Endothelial cell of umbilical vein (primary cell): ENCODE measurements around the gene PHC2. TPM values are rescaled to one million over a fixed set of nuclear protein-coding genes. Genes with fewer than 3 reads are reported as not detected.

Experiments used
- BruUV-seq: library from RNA; stranded (reverse); fragments of 400-500 nt; replicated peaks from 2 replicates; lab custom pipeline; 2021; lab: Mats Ljungman, UMichigan
- CTCF ChIA-PET: fragments of 300-600, 350-600 bp; sonication (Branson Sonifier 250); formaldehyde crosslinking; loops from one replicate; lab custom pipeline; 2021; ENCODE audit warnings: antibody characterized with exemption, inconsistent platforms; lab: Charles Lee
- POLR2A ChIA-PET: fragments of 300-600, 350-600 bp; sonication (Branson Sonifier 250); formaldehyde crosslinking; loops from one replicate; lab custom pipeline; 2021; ENCODE audit warnings: antibody characterized with exemption, inconsistent platforms; lab: Charles Lee
- DNase-seq: peaks from one replicate; pipeline ENCODE4 v3.0.0-alpha.2; 2011; ENCODE audit warnings: low read depth, low spot score
- FAIRE-seq: peaks from 2 replicates; lab custom pipeline; 2011; peaks lifted over from hg19 to GRCh38; lab: Jason Lieb, UNC
- H2AFZ ChIP-seq: 2 replicates; pipeline ENCODE4 v1.6.0; 2012; ENCODE audit warnings: low read depth, low read length, control low read depth, inconsistent platforms
- H3K27ac ChIP-seq: 2 replicates; pipeline ENCODE4 v1.5.1; 2011; ENCODE audit warnings: low read depth, mild to moderate bottlenecking, control low read depth, low read length, moderate library complexity; ENCODE audit not compliant: insufficient read depth
- H3K27me3 ChIP-seq, 2 experiments: 2 replicates each; pipeline versions ENCODE4 v1.6.0 to v1.6.1; 2011; ENCODE audit warnings: low read length in 2 of 2, mixed read lengths in 1 of 2; ENCODE audit not compliant: control insufficient read depth in 2 of 2, insufficient read depth in 2 of 2
- H3K36me3 ChIP-seq, 2 experiments: 2 replicates in 1 of 2; 3 replicates in 1 of 2; pipeline ENCODE4 v1.5.1; 2011; ENCODE audit warnings: low read length in 2 of 2, mild to moderate bottlenecking in 1 of 2, moderate library complexity in 1 of 2; ENCODE audit not compliant: control insufficient read depth in 2 of 2, insufficient read depth in 2 of 2; ENCODE audit errors: extremely low read depth in 1 of 2
- H3K4me1 ChIP-seq: 3 replicates; pipeline ENCODE4 v1.5.1; 2011; ENCODE audit warnings: mild to moderate bottlenecking, low read length; ENCODE audit not compliant: control insufficient read depth, insufficient read depth; ENCODE audit errors: extremely low read depth
- H3K4me2 ChIP-seq: 2 replicates; pipeline ENCODE4 v1.6.1; 2011; ENCODE audit warnings: low read length, control low read depth, mixed read lengths; ENCODE audit not compliant: insufficient read depth
- H3K4me3 ChIP-seq, 3 experiments: fragments of 200-600 bp in 1 of 3; sonication (generic), shearing (Covaris generic) in 1 of 3; replicated peaks in 1 of 3; 2 replicates each; pipeline ENCODE4 v1.5.1; 2011 to 2016; ENCODE audit warnings: control low read depth in 3 of 3, low read length in 3 of 3, mild to moderate bottlenecking in 2 of 3, inconsistent platforms in 1 of 3, low read depth in 1 of 3, moderate library complexity in 1 of 3; ENCODE audit not compliant: insufficient read depth in 1 of 3
- H3K79me2 ChIP-seq: 2 replicates; pipeline ENCODE4 v1.6.0; 2012; ENCODE audit warnings: low read length, inconsistent platforms; ENCODE audit not compliant: control insufficient read depth, insufficient read depth
- H3K9ac ChIP-seq: replicated peaks from 2 replicates; pipeline ENCODE3; 2011; ENCODE audit warnings: low read length, control low read depth; ENCODE audit not compliant: insufficient read depth; ENCODE audit errors: extremely low read depth
- H3K9me1 ChIP-seq: replicated peaks from 3 replicates; pipeline ENCODE4 v1.6.0; 2011; ENCODE audit warnings: mild to moderate bottlenecking, low read length; ENCODE audit not compliant: control insufficient read depth, insufficient read depth; ENCODE audit errors: extremely low read depth
- H3K9me3 ChIP-seq: replicated peaks from 2 replicates; pipeline ENCODE4 v1.5.1; 2012; ENCODE audit warnings: low read length, inconsistent platforms; ENCODE audit not compliant: control insufficient read depth, insufficient read depth
- H4K20me1 ChIP-seq: replicated peaks from 2 replicates; pipeline ENCODE3; 2011; ENCODE audit warnings: mild to moderate bottlenecking, low read length; ENCODE audit not compliant: control insufficient read depth, insufficient read depth; ENCODE audit errors: extremely low read depth
- CTCF ChIP-seq, 2 donors: IDR thresholded peaks; 1 replicate in 1 of 2; 2 replicates in 1 of 2; pipeline ENCODE4 v1.5.1; 2011; ENCODE audit warnings: low read length in 2 of 2, mild to moderate bottlenecking in 2 of 2, moderate library complexity in 2 of 2, control low read depth in 1 of 2, inconsistent platforms in 1 of 2, low read depth in 1 of 2; ENCODE audit not compliant: insufficient read depth in 1 of 2; ENCODE audit errors: extremely low read depth in 1 of 2
- EZH2 ChIP-seq: IDR thresholded peaks from 2 replicates; pipeline ENCODE4 v1.6.1; 2012; ENCODE audit warnings: borderline replicate concordance, low read depth, mild to moderate bottlenecking, moderate library complexity, low read length, inconsistent platforms; ENCODE audit not compliant: severe bottlenecking
- FOS ChIP-seq: IDR thresholded peaks from 2 replicates; pipeline ENCODE4 v1.6.1; 2011; ENCODE audit warnings: mild to moderate bottlenecking, low read length, moderate library complexity, borderline replicate concordance; ENCODE audit not compliant: insufficient read depth
- GATA2 ChIP-seq: IDR thresholded peaks from 2 replicates; pipeline ENCODE4 v1.7.0; 2011; ENCODE audit warnings: low read depth, mild to moderate bottlenecking, moderate library complexity, mixed read lengths, low read length; ENCODE audit not compliant: insufficient read length, insufficient read depth
- JUN ChIP-seq: IDR thresholded peaks from 2 replicates; pipeline ENCODE4 v1.6.1; 2011; ENCODE audit warnings: borderline replicate concordance, low read depth; ENCODE audit not compliant: insufficient read length, insufficient read depth
- MAX ChIP-seq: IDR thresholded peaks from 2 replicates; pipeline ENCODE4 v1.6.1; 2011; ENCODE audit not compliant: insufficient read depth, insufficient read length
- MYC ChIP-seq: IDR thresholded peaks from one replicate; pipeline ENCODE4 v1.6.1; 2011; ENCODE audit warnings: mild to moderate bottlenecking, low read depth, low read length
- POLR2A ChIP-seq: IDR thresholded peaks from 2 replicates; pipeline ENCODE4 v1.6.1; 2012; ENCODE audit warnings: low read depth, mild to moderate bottlenecking, control low read depth, low read length
- POLR2AphosphoS5 ChIP-seq: IDR thresholded peaks from 2 replicates; pipeline ENCODE4 v1.6.1; 2012; ENCODE audit warnings: low read depth, mild to moderate bottlenecking, control low read depth, low read length, moderate library complexity; ENCODE audit not compliant: insufficient read depth
- dilution Hi-C: fragments of 300-500 bp; cut with MboI; formaldehyde crosslinking; loops from one replicate; pipeline ENCODE4 v1.15.0; 2019; ENCODE audit warnings: low sequenced_read_pairs; ENCODE audit not compliant: extremely low pct_ligation_motif_present
- intact Hi-C: fragments of 100-400 bp; cut with micrococcal nuclease; formaldehyde crosslinking; loops from one replicate; pipeline ENCODE4 v1.10.0; 2022
- polyA plus RNA-seq, 4 experiments: library from polyadenylated mRNA; depleted of rRNA in 3 of 4; stranded (reverse) in 3 of 4; unstranded in 1 of 4; fragments of >200 nt; gene quantifications; 2 replicates each; pipeline versions ENCODE4 v1.2.1 to v1.2.3, GENCODE V29; 2011 to 2012; ENCODE audit warnings: missing spikeins in 1 of 4
- total RNA-seq: library from RNA; stranded (reverse); gene quantifications from 2 replicates; pipeline ENCODE4 v1.2.3, GENCODE V29; 2021

PHC2 gene
- total and polyA plus RNA-seq, 2 donors (not counting 3 experiments of a cell fraction or from before 2014, with no cell fraction given), result 65.6 to 79.0 TPM

- FAIRE-seq, result no peak
- POLR2A ChIA-PET, result no interaction called here
- intact Hi-C loops, result no loop called here
Measured at GRCh38 chr1:33380811-33381210, 50.1 kb downstream of the PHC2 start.

GRCh38 chr1:33379631-33380354, 51.1 kb downstream of the PHC2 start:
- ChIA-PET CTCF (interaction anchor here (1.0 to 1.6 kb wide), 3 partner anchors 28 to 85 kb away, joined by 3 to 4 read pairs (median 3); no protein-coding TSS in a partner anchor), POLR2A (no interaction called here)
- FAIRE-seq (no peak), DNase-seq (no peak)
- Histone ChIP-seq H3K4me3 (no peak overlapping the region), H4K20me1 (no peaks in the 10 kb centered on the region), H3K79me2 (no peaks in the 10 kb centered on the region), H3K36me3 (no peaks in the 10 kb centered on the region), H3K9me3 (no peaks in the 10 kb centered on the region), H2AFZ (no peak overlapping the region), H3K27ac (no peak overlapping the region), H3K9ac (no peak overlapping the region), H3K27me3 (no peaks in the 10 kb centered on the region), H3K4me2 (no peak overlapping the region), H3K4me1 (no peaks in the 10 kb centered on the region), H3K9me1 (no peaks in the 10 kb centered on the region)
- BruUV-seq, result no TSS peak
- dilution Hi-C loops, result no loop called here
- intact Hi-C loops, result no loop called here
- no peak for TF ChIP-seq CTCF (IDR thresholded peaks at IDR 0.05; ENCODE audit: extremely low read depth in 1 of 2, insufficient read depth in 1 of 2, low read depth in 1 of 2, low read length in 2 of 2)
- no peak for TF ChIP-seq POLR2A
- no peak for TF ChIP-seq FOS
- no peak for TF ChIP-seq JUN
- TF ChIP-seq MYC, result no peak
- TF ChIP-seq MAX, result no peak
- TF ChIP-seq GATA2, result no peak
- no peak for TF ChIP-seq EZH2
- TF ChIP-seq POLR2AphosphoS5, result no peak

More at GRCh38 chr1:33380811-33381210, 50.1 kb downstream of the PHC2 start:
- Histone ChIP-seq H3K36me3 (no peaks in the 10 kb centered on the region), H3K9me3 (no peaks in the 10 kb centered on the region), H4K20me1 (no peaks in the 10 kb centered on the region), H3K79me2 (no peaks in the 10 kb centered on the region), H3K4me1 (no peaks in the 10 kb centered on the region), H3K27ac (no peak overlapping the region), H2AFZ (no peak overlapping the region), H3K9ac (no peak overlapping the region), H3K27me3 (no peaks in the 10 kb centered on the region), H3K4me2 (no peak overlapping the region), H3K4me3 (no peak overlapping the region), H3K9me1 (no peaks in the 10 kb centered on the region)
- dilution Hi-C loops, result no loop called here
- TF ChIP-seq EZH2, result no peak
- no peak for TF ChIP-seq MYC
- no peak for TF ChIP-seq GATA2
- TF ChIP-seq FOS, result no peak
- no peak for DNase-seq
- BruUV-seq, result no TSS peak
- CTCF ChIA-PET, result interaction anchor here (1.6 kb wide), 1 partner anchor 75 kb away, joined by 4 read pairs; no protein-coding TSS in a partner anchor
